Ramos (cell line): ENCODE measurements around the gene PTPRN2.

Experiments
- in situ Hi-C: fragments of 300-500 bp; cut with MboI; formaldehyde crosslinking; loops from one replicate; pipeline ENCODE4 v1.14.3; 2022; ENCODE audit warnings: low sequenced_read_pairs; ENCODE audit not compliant: unreplicated experiment

PTPRN2 gene

DNA sequence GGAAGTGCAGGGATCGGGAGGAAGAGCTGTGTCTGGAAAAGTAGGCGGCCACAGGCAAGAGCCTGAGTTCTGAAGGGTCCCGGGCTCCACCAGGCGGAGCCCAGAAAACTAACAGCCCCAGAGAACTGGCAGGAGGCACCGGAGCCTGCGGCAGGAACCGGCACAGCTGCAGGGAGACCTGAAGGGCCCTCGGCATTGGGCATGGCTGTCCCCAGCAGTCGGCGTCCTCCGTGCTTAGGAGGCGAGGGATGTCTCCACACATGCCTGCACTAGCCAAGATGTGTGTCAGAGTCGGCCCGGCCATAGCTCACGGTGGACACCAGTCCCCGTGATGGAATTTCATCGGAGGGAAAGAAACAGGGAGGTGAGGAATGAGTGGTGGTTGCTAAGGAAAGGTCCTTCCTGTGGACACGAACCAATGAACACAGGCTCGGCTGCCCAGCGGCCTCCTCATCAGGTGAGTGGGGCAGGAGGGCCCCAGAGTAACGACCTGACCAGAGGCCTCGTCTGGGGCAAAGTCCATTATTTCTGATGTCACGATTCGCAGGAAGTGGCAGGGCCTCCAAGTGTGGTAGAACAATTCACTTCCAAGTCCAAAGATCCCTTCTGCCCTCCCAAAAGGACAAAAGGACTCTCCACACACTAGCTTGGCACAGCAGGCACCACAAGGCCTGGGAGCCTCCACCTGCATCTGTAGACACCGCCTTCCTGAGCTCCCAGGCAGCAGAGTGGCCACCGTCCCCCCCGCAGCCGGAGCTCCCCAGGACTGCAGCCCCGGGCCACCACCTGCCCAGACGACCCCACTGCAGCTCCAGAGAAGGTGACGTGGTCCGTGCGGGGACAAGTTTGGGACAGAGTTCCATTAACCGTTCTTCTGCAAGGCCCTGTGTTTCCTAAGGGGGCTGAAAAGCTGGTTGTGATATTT is 444.2 kb downstream of the PTPRN2 start:
- in situ Hi-C loops, result no loop called here

DNA sequence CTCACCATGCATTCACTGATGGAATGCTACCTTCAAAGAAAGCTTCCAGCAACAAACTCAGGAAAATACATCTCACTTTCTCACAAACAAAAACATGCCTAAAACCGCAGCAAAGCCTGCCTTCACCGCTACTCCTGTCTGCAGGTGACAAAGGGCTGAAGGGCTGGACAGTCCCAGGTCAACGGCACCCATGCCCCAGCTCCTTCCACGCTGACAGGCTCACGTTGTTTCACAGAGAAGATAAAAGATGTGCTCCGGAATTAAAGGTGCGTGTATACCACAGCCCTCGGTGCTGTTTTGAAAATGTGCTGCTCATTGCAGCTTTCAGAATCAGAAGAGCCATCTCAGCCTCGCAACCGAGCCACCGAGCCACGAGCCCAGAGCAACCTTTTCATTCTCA is 445.0 kb downstream of the PTPRN2 start:
- in situ Hi-C loops, result no loop called here

DNA sequence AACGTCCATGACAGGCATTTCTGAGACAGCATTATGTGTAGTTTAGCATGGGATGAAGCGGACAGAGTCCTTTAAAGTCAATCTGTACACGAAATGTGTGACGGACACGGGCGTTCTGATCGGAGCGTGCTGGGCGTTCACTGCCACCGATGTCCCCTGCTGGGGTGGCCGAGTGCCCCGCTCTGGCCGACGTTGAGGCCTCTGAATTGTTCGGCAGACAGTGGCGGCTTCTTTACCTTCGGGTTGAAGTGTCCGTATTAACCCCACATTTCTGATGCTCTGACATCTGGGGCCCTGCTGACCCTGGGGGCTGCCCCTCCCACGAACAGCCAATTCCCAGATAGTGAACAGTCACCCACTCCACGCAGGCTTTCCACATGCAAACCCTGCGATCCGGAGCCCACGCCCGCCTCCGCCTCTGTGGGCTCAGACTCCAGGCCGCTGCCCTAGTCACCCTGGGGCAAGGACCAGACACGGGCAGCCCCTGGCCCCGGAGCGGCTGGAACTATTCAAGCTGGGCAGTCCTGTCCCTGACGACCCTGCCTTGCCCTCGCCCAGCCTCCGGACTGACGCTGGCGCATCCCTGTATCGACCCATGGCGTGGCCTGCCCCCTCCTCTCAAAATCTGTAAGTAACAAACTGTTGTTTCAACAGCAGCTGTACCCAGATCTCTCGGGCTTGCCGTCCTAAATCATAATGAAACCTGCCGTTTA is 445.7 kb downstream of the PTPRN2 start:
- in situ Hi-C loops, result no loop called here

DNA sequence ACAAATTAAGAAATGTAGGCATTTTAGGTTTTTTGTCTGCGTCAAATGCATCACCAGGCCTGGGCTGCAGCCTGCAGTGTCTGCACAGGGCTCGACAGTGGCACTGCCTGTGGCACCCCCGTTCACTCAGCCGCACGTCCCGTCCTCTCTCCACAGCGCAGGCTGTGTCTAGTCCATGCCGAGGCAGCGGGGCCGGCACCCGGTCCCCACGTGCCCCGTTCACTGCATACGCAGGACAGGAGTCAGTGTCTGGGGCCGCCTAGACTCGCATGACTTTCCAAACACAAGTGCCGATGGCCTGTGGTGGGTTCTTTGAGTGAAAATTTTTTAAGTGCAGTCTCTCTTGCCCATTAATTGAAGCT is 446.4 kb downstream of the PTPRN2 start:
- in situ Hi-C loops, result no loop called here

DNA sequence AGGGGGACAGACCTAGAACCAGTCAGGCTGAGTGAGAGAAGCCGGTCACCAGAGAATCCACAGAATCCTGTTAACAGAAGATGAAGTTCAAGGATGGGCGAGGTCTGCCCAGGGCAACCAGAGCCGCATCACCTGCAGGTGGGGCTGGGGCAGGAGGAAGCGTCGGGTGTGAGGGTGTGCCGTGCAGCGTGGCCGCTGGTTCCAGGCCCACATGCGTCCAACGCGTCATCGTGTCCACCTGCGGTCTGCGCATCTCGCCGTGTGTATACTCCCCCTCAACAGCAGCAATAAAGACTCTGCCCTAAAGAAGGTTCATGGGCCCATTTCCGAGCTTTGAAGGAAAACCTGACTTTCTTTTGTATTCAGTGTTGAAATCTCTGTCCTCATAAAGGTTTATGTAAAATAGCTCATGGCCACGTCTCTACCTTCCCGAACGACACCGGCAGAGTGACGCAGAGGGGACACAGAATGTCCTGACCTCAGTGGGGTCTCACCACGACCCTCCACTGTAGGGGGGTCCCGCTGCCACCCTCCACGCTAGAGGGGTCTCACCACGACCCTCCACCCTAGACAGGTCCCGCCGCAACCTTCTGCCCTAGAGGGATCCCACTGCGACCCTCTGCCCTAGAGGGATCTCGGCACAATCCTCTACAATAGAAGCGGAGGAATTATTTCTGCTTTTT is 446.9 kb downstream of the PTPRN2 start:
- in situ Hi-C loops, result no loop called here

DNA sequence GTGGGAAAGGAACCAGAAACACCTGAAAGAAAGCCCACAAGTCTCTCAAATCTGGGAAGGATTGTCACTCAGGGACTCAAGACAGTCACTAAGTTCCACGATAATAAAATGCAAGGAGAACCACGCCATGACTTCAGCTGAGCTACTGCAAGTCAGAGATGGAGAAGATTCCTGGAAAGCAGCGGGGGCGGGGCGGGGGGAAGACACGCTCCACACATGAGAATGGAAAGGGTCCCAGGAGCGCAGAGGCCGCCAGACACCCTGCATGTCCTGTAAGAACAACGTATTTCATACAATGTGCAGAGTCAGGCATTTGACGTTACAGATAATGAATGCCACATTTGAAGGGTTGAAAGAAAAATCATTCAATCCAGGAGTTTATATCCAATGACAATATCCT is 448.1 kb downstream of the PTPRN2 start:
- in situ Hi-C loops, result no loop called here

DNA sequence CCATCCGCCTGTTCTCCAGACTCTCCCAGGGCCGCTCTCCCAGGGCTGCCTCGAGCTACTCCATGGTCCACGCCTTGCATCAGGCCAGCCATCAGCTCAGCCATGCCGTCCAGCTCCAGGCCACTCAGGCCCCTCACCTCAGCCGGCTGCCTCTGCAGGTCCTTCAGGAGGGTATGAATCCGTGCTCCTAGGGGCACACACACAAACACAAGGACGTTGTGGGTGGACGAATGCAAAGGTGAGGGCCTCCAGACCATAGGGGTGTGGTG is 449.4 kb downstream of the PTPRN2 start:
- in situ Hi-C loops, result no loop called here

DNA sequence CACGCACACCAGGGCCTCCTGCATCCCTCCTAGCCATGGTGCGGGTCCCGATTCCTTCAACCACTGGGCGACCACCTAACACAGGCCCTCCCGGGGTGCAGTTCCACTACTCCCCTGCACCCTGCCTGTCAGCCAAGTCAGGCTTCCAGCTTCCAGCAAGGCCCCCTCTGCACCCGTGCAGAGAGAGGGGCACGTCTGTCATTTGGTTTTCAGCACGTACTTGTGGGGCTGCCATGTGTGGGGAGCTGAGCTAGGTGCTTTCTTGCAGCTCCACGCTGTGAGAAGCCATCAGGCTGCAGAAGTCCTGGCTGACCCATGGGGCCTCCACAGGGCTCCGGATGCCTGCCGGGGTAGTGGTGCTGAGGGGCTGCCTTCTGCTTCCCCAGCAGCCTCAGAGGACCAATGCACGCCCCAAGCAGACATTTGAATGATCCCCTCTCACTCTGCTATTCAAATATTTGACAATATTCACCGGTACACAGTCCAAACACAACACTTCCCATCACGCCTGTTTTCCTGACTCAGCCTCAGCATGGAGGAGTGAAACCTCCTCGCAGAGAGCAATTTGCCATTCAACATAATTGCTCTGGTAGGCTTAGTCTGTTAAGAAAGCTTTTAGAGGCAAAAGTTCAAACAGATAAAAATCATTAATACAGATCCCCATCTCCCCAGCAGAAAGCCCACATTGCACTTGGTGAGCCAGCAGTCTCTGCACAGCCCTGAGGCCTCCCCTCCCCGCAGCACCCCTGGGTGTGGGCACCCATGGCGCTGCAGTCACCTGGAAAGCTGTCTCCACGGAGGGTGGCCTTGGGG is 449.9 kb downstream of the PTPRN2 start:
- in situ Hi-C loops, result no loop called here

DNA sequence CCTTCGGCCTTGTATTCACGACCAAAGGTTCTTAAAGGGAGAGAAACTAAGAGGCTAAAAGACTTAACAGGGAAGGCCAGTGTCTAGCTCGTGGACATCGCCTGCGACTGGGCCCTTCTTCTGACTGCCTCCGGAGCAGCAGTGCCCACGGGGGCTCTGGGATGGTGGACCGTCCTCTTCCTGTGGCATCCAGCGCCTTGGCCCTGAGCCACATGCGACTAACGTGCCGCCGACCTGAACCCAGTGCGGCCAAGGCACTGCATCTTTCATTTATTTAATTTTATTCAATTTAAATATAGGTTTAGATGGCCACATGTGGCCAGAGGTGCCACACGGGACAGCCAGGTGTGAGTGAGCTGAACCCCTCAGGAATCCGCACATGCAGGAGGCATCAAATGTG is 451.7 kb downstream of the PTPRN2 start:
- in situ Hi-C loops, result no loop called here

DNA sequence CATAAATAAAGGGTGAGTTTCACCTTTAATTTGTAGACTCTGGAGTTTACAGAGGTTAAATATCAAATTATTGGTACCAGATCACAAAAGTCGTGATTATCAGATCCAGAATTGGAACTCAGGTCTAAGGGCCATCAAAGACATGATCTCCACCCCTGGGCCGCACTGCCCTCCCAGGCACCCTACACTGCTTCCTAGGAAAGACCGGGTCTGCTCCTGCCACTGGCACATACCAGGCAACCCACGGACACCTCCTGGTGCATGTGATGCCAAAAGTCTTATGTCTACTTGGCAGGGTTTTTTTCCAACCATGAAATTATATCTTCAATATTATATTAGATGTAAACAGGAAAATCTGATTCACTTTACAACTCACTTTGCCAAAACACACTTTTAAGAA is 452.8 kb downstream of the PTPRN2 start:
- in situ Hi-C loops, result no loop called here

DNA sequence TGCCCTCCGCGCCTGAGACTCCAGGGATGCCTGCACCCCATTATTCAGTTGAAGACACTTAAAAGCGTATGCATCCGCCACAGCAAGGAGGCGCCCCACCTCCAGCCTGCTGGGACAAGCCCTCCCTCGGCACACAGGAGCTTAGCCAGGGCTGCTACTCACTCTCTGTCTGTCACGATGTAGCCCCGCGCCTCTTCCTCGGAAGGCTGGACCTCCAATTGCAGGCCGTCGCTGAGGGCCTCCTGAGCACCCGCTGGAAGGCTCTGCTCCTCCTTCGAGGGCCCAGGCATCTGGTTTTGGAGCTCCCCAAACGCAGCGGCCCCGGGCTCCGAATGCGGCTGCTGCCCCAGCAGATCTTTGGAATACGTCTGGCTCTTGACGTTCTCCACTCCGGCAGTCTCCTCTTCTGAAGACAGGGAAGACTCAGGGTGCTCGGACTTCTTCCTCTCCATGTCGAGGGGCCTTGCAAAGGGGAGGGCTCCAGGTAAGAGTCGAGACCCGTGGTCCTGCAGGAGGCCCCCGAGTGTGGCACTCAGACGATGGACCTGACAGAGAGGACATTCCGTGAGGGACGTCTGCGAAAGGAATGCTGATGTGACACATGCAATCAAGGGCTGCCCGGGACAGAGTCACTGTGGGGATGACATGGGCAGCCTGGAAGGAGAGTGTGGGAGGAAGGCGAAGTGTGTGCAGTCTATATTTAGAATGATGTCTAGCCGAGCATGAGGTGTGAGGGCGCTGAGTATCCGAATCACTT is 453.9 kb downstream of the PTPRN2 start:
- in situ Hi-C loops, result no loop called here

DNA sequence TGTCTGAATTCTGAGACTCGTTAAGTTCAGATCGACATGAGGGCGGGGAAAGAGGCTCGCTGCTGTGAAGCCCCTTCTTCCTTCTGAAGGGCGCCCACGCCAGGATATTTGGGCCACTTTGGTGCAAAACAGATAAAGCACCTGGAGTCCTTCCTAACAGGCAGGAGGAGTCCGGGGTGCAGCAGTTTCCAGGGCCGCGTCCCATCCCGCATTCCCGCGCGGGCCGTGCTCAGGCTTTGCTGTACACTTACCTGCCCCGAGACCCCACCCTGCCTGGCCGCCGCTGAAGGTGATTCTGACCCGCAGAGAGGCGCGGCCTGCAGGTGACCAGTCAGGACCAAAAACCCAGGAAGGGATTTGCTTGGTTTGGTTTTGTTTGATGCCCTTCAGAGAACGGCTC is 454.6 kb downstream of the PTPRN2 start:
- in situ Hi-C loops, result no loop called here

DNA sequence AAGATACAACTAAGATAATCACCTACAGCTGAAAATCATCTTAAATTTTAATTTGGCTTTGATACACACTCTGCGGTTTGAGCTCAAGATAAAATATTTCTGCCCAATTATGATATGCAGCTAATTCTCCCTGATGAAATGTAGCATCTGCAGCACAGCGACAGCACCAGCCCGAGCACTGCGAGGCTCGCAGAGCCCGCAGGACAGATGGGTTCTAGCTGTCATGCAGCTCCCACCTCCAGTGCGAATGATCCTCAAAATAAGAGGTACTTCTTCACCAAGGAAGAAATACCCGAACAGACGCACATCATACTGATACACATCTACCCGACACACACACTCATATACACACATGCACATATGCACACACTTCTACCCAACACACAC is 457.6 kb downstream of the PTPRN2 start:
- in situ Hi-C loops, result no loop called here

DNA sequence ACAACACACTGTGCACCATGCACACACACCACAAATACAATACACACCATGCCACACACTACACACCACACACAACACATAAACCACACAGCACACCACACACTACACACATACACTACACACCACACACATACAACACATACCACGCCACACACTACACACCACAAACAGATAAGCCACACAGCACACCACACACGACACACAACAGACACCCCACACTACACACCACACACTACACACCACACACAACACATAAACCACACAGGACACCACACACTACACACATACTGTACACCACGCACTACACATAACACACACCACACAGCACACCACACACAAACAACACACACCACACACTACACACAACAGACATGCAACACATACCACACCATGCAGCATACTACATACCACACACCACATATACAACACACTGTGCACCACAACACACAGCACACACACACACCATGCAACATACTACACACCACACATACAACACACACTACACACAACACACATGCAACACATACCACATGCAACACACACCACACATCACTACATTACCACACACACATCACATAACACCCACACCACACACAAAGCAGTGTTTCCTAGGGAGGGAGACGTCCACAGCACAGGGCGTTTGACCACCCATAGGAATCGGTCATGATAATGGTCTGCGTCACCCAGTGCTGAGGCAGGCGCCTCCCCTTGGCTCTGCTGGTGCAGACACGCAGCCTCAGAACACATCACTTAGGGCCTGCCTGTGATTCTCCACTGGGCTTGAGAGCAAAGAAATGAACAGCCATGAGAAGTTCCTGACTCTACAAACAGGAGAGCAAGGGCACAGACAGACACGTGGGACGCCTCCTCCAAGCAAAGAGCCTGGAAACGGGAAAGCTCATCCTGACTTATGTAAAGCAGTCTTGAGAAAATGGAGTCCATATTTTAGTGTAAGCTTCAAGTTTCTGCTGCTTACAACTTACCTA is 458.3 kb downstream of the PTPRN2 start:
- in situ Hi-C loops, result no loop called here

DNA sequence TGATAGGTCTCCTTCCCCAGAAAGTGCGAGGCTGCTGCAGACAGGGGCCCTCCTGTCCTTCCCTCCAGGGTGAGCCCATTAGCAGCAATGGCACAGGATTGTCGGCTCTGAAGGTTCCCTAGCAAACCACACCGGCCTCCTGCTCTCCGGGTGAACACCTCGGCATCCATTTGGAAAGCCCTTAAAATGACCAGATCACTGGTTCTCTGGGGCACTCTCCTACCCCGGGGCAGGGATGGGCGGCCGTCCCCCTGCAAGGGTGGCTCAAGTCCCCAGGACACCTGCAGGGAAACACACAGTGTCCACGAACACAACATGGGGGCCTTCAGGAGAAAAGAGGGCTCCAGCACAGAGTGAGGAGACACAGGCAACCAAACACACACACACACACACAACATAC is 459.1 kb downstream of the PTPRN2 start:
- in situ Hi-C loops, result no loop called here

DNA sequence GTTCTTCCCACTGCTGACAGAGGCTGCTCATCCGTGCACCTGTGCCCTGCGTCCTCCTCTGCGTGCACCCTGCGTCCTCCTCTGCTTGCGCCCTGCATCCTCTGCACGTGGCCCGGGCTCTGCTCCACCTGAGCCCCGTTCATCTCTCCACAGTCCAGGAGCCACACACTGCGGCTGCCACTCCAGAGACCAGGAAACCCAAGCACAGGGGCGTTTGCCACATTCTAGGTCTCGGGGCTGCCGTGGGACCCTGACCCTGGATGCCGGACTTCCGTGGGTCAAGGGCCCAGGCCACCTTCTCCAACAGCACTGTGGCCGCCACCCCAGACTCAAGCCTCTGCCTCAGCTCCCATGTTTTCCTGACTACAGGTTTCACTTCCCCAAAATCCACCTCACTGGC is 460.4 kb downstream of the PTPRN2 start:
- in situ Hi-C loops, result no loop called here

DNA sequence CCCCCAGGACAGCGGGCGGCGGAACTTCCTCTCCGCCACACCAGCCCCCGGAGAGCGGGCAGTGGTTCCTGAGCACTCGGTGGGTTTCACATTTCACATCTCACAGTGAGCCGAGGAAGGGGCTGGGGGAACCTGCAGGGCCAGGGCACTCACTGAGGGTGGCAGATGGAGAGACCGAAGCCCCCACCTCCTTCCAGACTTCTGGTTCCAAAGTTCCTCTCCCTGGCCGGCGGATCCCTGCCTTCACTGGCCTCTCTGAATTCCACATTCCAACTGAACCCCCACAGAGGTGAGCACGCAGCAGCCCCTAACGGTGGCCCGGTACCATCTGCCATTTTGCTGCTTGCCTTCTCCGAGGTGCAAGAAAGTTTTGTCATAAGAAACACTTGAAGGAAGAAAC is 461.0 kb downstream of the PTPRN2 start:
- in situ Hi-C loops, result no loop called here

DNA sequence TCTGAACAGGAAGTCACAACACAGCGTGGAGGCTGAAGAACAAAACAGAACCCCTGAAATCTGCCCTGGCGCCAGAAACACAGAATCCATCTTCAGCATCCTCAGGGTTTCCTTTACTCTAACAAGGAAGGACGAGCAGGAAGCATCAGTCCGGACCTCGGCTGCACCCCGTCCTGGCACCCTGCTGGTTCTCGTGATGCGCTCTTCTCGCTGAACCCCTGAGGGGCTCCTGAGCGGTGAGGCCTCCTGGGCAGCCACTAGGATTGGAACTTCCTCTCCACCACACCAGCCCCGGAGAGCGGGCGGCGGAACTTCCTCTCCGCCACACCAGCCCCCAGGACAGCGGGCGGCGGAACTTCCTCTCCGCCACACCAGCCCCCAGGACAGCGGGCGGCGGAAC is 461.9 kb downstream of the PTPRN2 start:
- in situ Hi-C loops, result no loop called here

DNA sequence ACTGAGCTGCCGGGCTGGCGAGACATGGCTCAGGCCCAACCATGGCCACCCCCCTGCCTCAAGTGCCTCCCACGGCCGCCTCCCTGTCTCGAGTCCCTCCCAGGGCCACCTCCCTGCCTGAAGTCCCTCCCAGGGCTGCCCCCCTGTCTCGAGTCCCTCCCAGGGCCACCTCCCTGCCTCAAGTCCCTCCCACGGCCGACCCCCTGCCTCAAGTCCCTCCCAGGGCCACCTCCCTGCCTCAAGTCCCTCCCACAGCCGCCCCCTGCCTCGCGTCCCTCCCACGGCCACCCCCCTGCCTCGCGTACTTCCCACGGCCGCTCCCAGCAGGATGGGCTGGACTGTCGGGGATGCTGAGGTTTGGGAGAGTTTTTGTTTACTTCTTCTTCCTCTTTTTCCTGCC is 462.5 kb downstream of the PTPRN2 start:
- in situ Hi-C loops, result no loop called here
